Mesendoderm (in vitro differentiated cells): ENCODE measurements around the gene CCDC188.

ENCODE experiments used
- DNase-seq: peaks from one replicate; pipeline ENCODE4 v3.0.0; 2013
- H2AK5ac ChIP-seq: 2 replicates; pipeline ENCODE4 v1.6.1; 2013; ENCODE audit warnings: low read length, inconsistent platforms
- H2BK120ac ChIP-seq: 2 replicates; pipeline ENCODE4 v1.6.1; 2013; ENCODE audit warnings: low read depth, mild to moderate bottlenecking, low read length, moderate library complexity, mixed read lengths
- H2BK15ac ChIP-seq: replicated peaks from 2 replicates; pipeline ENCODE4 v1.6.1; 2013; ENCODE audit warnings: low read depth, mild to moderate bottlenecking, moderate library complexity
- H2BK5ac ChIP-seq: 2 replicates; pipeline ENCODE4 v1.6.1; 2013; ENCODE audit warnings: low read length, inconsistent platforms
- H3K18ac ChIP-seq: 2 replicates; pipeline ENCODE4 v1.6.1; 2013; ENCODE audit warnings: mild to moderate bottlenecking, low read length, mixed read lengths
- H3K23ac ChIP-seq: one replicate; pipeline ENCODE4 v1.6.1; 2013; ENCODE audit warnings: low read length
- H3K27ac ChIP-seq: 2 replicates; pipeline ENCODE4 v1.5.1; 2013; ENCODE audit warnings: low read depth, mild to moderate bottlenecking, inconsistent platforms, low read length, moderate library complexity
- H3K27me3 ChIP-seq: 2 replicates; pipeline ENCODE4 v1.6.1; 2013; ENCODE audit warnings: low read length, control low read depth, mild to moderate bottlenecking, inconsistent platforms; ENCODE audit not compliant: insufficient read depth, poor library complexity
- H3K36me3 ChIP-seq: 2 replicates; pipeline ENCODE4 v1.6.1; 2013; ENCODE audit warnings: low read length, inconsistent platforms; ENCODE audit not compliant: control insufficient read depth, insufficient read depth
- H3K4ac ChIP-seq: one replicate; pipeline ENCODE4 v1.6.1; 2013; ENCODE audit warnings: low read depth, mild to moderate bottlenecking, low read length, moderate library complexity
- H3K4me1 ChIP-seq: 2 replicates; pipeline ENCODE4 v1.6.1; 2013; ENCODE audit warnings: low read depth, low read length, inconsistent platforms; ENCODE audit not compliant: control insufficient read depth
- H3K4me2 ChIP-seq: 2 replicates; pipeline ENCODE4 v1.6.1; 2013; ENCODE audit warnings: low read length
- H3K4me3 ChIP-seq: 2 replicates; pipeline ENCODE4 v1.5.1; 2013; ENCODE audit warnings: mild to moderate bottlenecking, low read length
- H3K56ac ChIP-seq: one replicate; pipeline ENCODE4 v1.6.1; 2013; ENCODE audit warnings: low read length
- H3K79me1 ChIP-seq: 2 replicates; pipeline ENCODE4 v1.6.1; 2013; ENCODE audit warnings: low read length, inconsistent platforms
- H3K79me2 ChIP-seq: 2 replicates; pipeline ENCODE4 v1.6.1; 2013; ENCODE audit warnings: mild to moderate bottlenecking, low read length; ENCODE audit not compliant: control insufficient read depth, insufficient read depth
- H3K9ac ChIP-seq: 2 replicates; pipeline ENCODE4 v1.6.1; 2013; ENCODE audit warnings: low read length, inconsistent platforms
- H4K5ac ChIP-seq: one replicate; pipeline ENCODE4 v1.6.1; 2013; ENCODE audit warnings: low read length
- H4K8ac ChIP-seq: one replicate; pipeline ENCODE4 v1.6.1; 2013; ENCODE audit warnings: low read depth, mild to moderate bottlenecking, control low read depth, low read length, moderate library complexity
- WGBS: extraction: QIAGEN DNeasy Blood & Tissue Kit; methylation state at CpG from one replicate; pipeline ENCODE4 v1.1.7; 2013; ENCODE audit warnings: low lambda C conversion rate, missing lambda C conversion rate; ENCODE audit not compliant: insufficient coverage; ENCODE audit errors: extremely low coverage; 5-methylcytosine and 5-hydroxymethylcytosine counted together

CCDC188 gene

GRCh38 chr22:20106205-20106848 is 44.5 kb downstream of the CCDC188 start:
- no peak overlapping the region for H3K23ac ChIP-seq
- H3K56ac ChIP-seq = no peak overlapping the region
- H3K4me3 ChIP-seq = no peak overlapping the region
- H3K27ac ChIP-seq = no peak overlapping the region
- peaks cover 18% of the 10 kb centered on the region for H3K79me1 ChIP-seq
- H4K5ac ChIP-seq = no peak overlapping the region
- H2BK5ac ChIP-seq = no peak overlapping the region
- no peak overlapping the region for H2BK15ac ChIP-seq
- no peak overlapping the region for H2AK5ac ChIP-seq
- no peak for DNase-seq
- no peak overlapping the region for H4K8ac ChIP-seq
- H3K27me3 ChIP-seq = no peaks in the 10 kb centered on the region
- H3K36me3 ChIP-seq = peaks cover 35% of the 10 kb centered on the region
- no peak overlapping the region for H3K9ac ChIP-seq
- no peak overlapping the region for H3K4me2 ChIP-seq
- H3K4ac ChIP-seq = no peak overlapping the region
- H3K4me1 ChIP-seq = no peaks in the 10 kb centered on the region
- no CpG with 5 or more reads among the region's 20 CpGs for WGBS
- H3K79me2 ChIP-seq = peaks cover 9% of the 10 kb centered on the region
- no peak overlapping the region for H3K18ac ChIP-seq
- H2BK120ac ChIP-seq = no peak overlapping the region

- H3K4ac ChIP-seq = no peak overlapping the region
- no peak overlapping the region for H3K27ac ChIP-seq
- H3K79me2 ChIP-seq = peaks cover 9% of the 10 kb centered on the region
- no peak overlapping the region for H4K8ac ChIP-seq
- no CpG with 5 or more reads among the region's 7 CpGs for WGBS
- no peak overlapping the region for H2BK5ac ChIP-seq
- no peak for DNase-seq
- H3K9ac ChIP-seq = no peak overlapping the region
- H3K23ac ChIP-seq = no peak overlapping the region
- H2BK120ac ChIP-seq = no peak overlapping the region
- peaks cover 18% of the 10 kb centered on the region for H3K79me1 ChIP-seq
- H3K4me1 ChIP-seq = no peaks in the 10 kb centered on the region
- no peak overlapping the region for H3K56ac ChIP-seq
- no peaks in the 10 kb centered on the region for H3K27me3 ChIP-seq
- H3K18ac ChIP-seq = no peak overlapping the region
- H3K36me3 ChIP-seq = peaks cover 31% of the 10 kb centered on the region
- H2AK5ac ChIP-seq = no peak overlapping the region
- no peak overlapping the region for H3K4me3 ChIP-seq
- no peak overlapping the region for H4K5ac ChIP-seq
- H3K4me2 ChIP-seq = no peak overlapping the region
- H2BK15ac ChIP-seq = no peak overlapping the region
These were observed 45.2 kb downstream of the CCDC188 start for GRCh38 chr22:20105456-20106204.

- H3K4ac ChIP-seq = no peak overlapping the region
- H3K9ac ChIP-seq = no peak overlapping the region
- no peak overlapping the region for H2BK120ac ChIP-seq
- H3K27me3 ChIP-seq = no peaks in the 10 kb centered on the region
- H4K8ac ChIP-seq = no peak overlapping the region
- peaks cover 19% of the 10 kb centered on the region for H3K79me1 ChIP-seq
- H3K4me2 ChIP-seq = no peak overlapping the region
- DNase-seq = peak; percentile 45
- H3K56ac ChIP-seq = no peak overlapping the region
- H3K23ac ChIP-seq = no peak overlapping the region
- no peak overlapping the region for H3K4me3 ChIP-seq
- H3K79me2 ChIP-seq = peaks cover 9% of the 10 kb centered on the region
- no peak overlapping the region for H2BK15ac ChIP-seq
- no peak overlapping the region for H2BK5ac ChIP-seq
- peaks cover 31% of the 10 kb centered on the region for H3K36me3 ChIP-seq
- no peak overlapping the region for H2AK5ac ChIP-seq
- no peak overlapping the region for H3K18ac ChIP-seq
- H3K4me1 ChIP-seq = no peaks in the 10 kb centered on the region
- no peak overlapping the region for H4K5ac ChIP-seq
- H3K27ac ChIP-seq = no peak overlapping the region
- no CpG with 5 or more reads among the region's 12 CpGs for WGBS
These were observed 48.6 kb downstream of the CCDC188 start for GRCh38 chr22:20102203-20102780.

GRCh38 chr22:20101638-20102037 is 49.2 kb downstream of the CCDC188 start:
- Histone ChIP-seq H2BK15ac (no peak overlapping the region), H3K27me3 (no peaks in the 10 kb centered on the region), H3K56ac (no peak overlapping the region), H3K36me3 (peaks cover 30% of the 10 kb centered on the region), H4K8ac (no peak overlapping the region), H3K27ac (no peak overlapping the region), H3K18ac (no peak overlapping the region), H3K4ac (no peak overlapping the region), H4K5ac (no peak overlapping the region), H3K4me3 (no peak overlapping the region), H3K23ac (no peak overlapping the region), H3K9ac (no peak overlapping the region), H2AK5ac (no peak overlapping the region), H3K79me1 (peaks cover 19% of the 10 kb centered on the region), H2BK5ac (no peak overlapping the region), H3K4me1 (no peaks in the 10 kb centered on the region), H2BK120ac (no peak overlapping the region), H3K4me2 (no peak overlapping the region), H3K79me2 (peaks cover 9% of the 10 kb centered on the region)
- DNase-seq = no peak
- WGBS = no CpG with 5 or more reads among the region's 8 CpGs

- Histone ChIP-seq H3K18ac (no peak overlapping the region), H3K79me2 (peaks cover 7% of the 10 kb centered on the region), H2AK5ac (no peak overlapping the region), H3K4me3 (no peak overlapping the region), H3K27ac (no peak overlapping the region), H3K36me3 (peaks cover 23% of the 10 kb centered on the region), H3K4ac (no peak overlapping the region), H4K5ac (no peak overlapping the region), H3K23ac (no peak overlapping the region), H2BK5ac (no peak overlapping the region), H2BK120ac (no peak overlapping the region), H3K4me2 (no peak overlapping the region), H3K9ac (no peak overlapping the region), H3K79me1 (peaks cover 10% of the 10 kb centered on the region), H2BK15ac (no peak overlapping the region), H3K56ac (no peak overlapping the region), H3K27me3 (no peaks in the 10 kb centered on the region), H4K8ac (no peak overlapping the region), H3K4me1 (no peaks in the 10 kb centered on the region)
- WGBS = no CpG with 5 or more reads among the region's 6 CpGs
- DNase-seq = no peak
These were observed 51.6 kb downstream of the CCDC188 start for GRCh38 chr22:20099099-20099711.
